Heart right ventricle (tissue), 16 donors: ENCODE results near the gene ZNF518A. TPM values are rescaled to one million over a fixed set of nuclear protein-coding genes. Genes with fewer than 3 reads are reported as not detected.

Experiments used
- ATAC-seq, 8 donors: fragments of 200-7000 bp; cut with Tn5 transposase; one replicate each; pipeline ENCODE4 v1.9.1; 2020; ENCODE audit warnings: mild to moderate bottlenecking in 8 of 8, moderate library complexity in 8 of 8, moderate number of reproducible peaks in 1 of 8
- DNase-seq, 2 donors: peaks; one replicate each; pipeline ENCODE4 v3.0.0-alpha.2; 2020
- H3K27ac ChIP-seq, 10 donors: fragments of 200-600 bp; sonication (generic) in 2 of 10; one replicate each; pipeline versions ENCODE4 v1.5.0 to v1.8.0; 2020 to 2022; ENCODE audit warnings: mild to moderate bottlenecking in 3 of 10
- H3K27me3 ChIP-seq, 7 donors: fragments of 200-600 bp; one replicate each; pipeline ENCODE4 v1.8.0; 2021 to 2022; ENCODE audit warnings: mild to moderate bottlenecking in 2 of 7
- H3K36me3 ChIP-seq, 9 donors: fragments of 200-600 bp; sonication (generic) in 1 of 9; one replicate each; pipeline versions ENCODE4 v1.5.0 to v1.8.0; 2020 to 2022; ENCODE audit warnings: mild to moderate bottlenecking in 2 of 9
- H3K4me1 ChIP-seq, 9 donors: fragments of 200-600 bp; sonication (generic) in 1 of 9; one replicate each; pipeline versions ENCODE4 v1.5.0 to v1.8.0; 2020 to 2022; ENCODE audit warnings: mild to moderate bottlenecking in 4 of 9
- H3K4me3 ChIP-seq, 10 donors: fragments of 200-600 bp; sonication (generic) in 2 of 10; one replicate each; pipeline versions ENCODE4 v1.5.0 to v1.8.0; 2020 to 2022; ENCODE audit warnings: mild to moderate bottlenecking in 7 of 10, moderate library complexity in 2 of 10
- H3K9me3 ChIP-seq, 11 donors: fragments of 200-600 bp in 10 of 11; sonication (generic) in 2 of 11; one replicate each; pipeline versions ENCODE4 v1.5.0 to v1.8.0; 2013 to 2022; ENCODE audit warnings: mild to moderate bottlenecking in 2 of 11, control low read depth in 1 of 11, moderate library complexity in 1 of 11
- WGBS, 2 donors: extraction: QIAGEN DNeasy Blood & Tissue Kit; methylation state at CpG; one replicate each; pipeline ENCODE4 v1.1.7; 2013; ENCODE audit warnings: inconsistent platforms in 1 of 2; 5-methylcytosine and 5-hydroxymethylcytosine counted together
- intact Hi-C, 10 donors: fragments of 100-400 bp; cut with DNase I; formaldehyde crosslinking; loops; one replicate each; pipeline versions ENCODE4 v1.11.1 to v1.14.2; 2022
- long read RNA-seq, 3 donors: library from polyadenylated mRNA; unstranded; transcript quantifications; one replicate each; pipeline ENCODE4 v2.0.0, GENCODE V29; 2020 to 2021
- polyA plus RNA-seq, 2 donors: library from polyadenylated mRNA; stranded (reverse); fragments of 200-250 nt; gene quantifications; one replicate each; pipeline ENCODE4 v1.2.3, GENCODE V29; 2013
- total RNA-seq, 10 donors: library from RNA; stranded (reverse); fragmentation: NEBNext Ultra II Directional in 3 of 10; extraction: Animal tissue kit (Norgen Biotek cat#: 25700) in 3 of 10; gene quantifications; one replicate each; pipeline versions ENCODE4 v1.2.1 to v1.2.4, GENCODE V29; 2021 to 2023
- TF ChIP-seq, protein P1 (sequence below), 9 donors: fragments of 200-600 bp; sonication (generic) in 2 of 9; IDR thresholded peaks; one replicate each; pipeline versions ENCODE4 v1.5.0 to v1.8.0; 2021 to 2022; ENCODE audit warnings: antibody characterized with exemption in 9 of 9, mild to moderate bottlenecking in 5 of 9, moderate library complexity in 1 of 9
- donor health status: Arrhythmogenic right ventricular cardiomyopathy.
- donor health status: ischemic (EF 13 %, LVEDD 7.1; RV severe dilation, severe dysfunction).
- donor health status: healthy with polysubstance abuse.
- donor health status: DM: no; HTN: yes; CAD: no.
- donor health status: DM: no; HTN: no; CAD: no.
- donor health status: ischemic (EF 25% LVEDD 6.9; RV normal size, moderate dysfunction).
- donor health status: ischemic (EF 25% LVEDD 5.7; RV mildly dilated, moderate dysfunction).
- donor health status: healthy.
- donor health status: DM: yes; HTN: yes; CAD: no.
- donor health status: Ischemic cardiomyopathy.
- donor health status: ischemic (EF 35%, LVEDD 5.7; RV mildly dilated, moderate dysfunction).
- donor health status: nonischemic (EF 11% LVEDD 7.7; RV severe dilation, severe dysfunction).
- donor health status: DM: yes; HTN: yes; CAD: no.
- donor health status: PGD.
- donor health status: ischemic (EF 29% LVEDD 5.4; RV normal size, mild dysfunction).
- donor health status: nonischemic (EF 23%, LVEDD 6.1; RV moderate dilation, normal function).

ZNF518A gene, protein sequence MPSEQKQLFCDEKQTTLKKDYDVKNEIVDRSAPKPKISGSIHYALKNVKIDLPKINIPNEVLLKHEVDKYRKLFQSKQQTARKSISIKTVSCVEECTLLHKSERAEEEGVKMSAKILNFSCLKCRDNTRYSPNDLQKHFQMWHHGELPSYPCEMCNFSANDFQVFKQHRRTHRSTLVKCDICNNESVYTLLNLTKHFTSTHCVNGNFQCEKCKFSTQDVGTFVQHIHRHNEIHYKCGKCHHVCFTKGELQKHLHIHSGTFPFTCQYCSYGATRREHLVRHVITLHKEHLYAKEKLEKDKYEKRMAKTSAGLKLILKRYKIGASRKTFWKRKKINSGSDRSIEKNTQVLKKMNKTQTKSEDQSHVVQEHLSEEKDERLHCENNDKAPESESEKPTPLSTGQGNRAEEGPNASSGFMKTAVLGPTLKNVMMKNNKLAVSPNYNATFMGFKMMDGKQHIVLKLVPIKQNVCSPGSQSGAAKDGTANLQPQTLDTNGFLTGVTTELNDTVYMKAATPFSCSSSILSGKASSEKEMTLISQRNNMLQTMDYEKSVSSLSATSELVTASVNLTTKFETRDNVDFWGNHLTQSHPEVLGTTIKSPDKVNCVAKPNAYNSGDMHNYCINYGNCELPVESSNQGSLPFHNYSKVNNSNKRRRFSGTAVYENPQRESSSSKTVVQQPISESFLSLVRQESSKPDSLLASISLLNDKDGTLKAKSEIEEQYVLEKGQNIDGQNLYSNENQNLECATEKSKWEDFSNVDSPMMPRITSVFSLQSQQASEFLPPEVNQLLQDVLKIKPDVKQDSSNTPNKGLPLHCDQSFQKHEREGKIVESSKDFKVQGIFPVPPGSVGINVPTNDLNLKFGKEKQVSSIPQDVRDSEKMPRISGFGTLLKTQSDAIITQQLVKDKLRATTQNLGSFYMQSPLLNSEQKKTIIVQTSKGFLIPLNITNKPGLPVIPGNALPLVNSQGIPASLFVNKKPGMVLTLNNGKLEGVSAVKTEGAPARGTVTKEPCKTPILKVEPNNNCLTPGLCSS (N-terminal part only)
- total RNA-seq (10 to 100 TPM; 11.0 to 15.0 (median 12.7) TPM), polyA plus RNA-seq (1 to 10 TPM; 1.7 to 6.9 TPM)
- long read RNA-seq, donor 1, partial matches to known transcripts = 0 of 7 reads
- long read RNA-seq, donor 1, other reads (novel, unspliced or antisense) = 7 of 7 reads
- long read RNA-seq, donor 2, partial matches to known transcripts = 0 of 2 reads
- long read RNA-seq, donor 2, other reads (novel, unspliced or antisense) = 2 of 2 reads
- long read RNA-seq, donor 3, partial matches to known transcripts = 0 of 9 reads
- long read RNA-seq, donor 3, other reads (novel, unspliced or antisense) = 9 of 9 reads

DNA sequence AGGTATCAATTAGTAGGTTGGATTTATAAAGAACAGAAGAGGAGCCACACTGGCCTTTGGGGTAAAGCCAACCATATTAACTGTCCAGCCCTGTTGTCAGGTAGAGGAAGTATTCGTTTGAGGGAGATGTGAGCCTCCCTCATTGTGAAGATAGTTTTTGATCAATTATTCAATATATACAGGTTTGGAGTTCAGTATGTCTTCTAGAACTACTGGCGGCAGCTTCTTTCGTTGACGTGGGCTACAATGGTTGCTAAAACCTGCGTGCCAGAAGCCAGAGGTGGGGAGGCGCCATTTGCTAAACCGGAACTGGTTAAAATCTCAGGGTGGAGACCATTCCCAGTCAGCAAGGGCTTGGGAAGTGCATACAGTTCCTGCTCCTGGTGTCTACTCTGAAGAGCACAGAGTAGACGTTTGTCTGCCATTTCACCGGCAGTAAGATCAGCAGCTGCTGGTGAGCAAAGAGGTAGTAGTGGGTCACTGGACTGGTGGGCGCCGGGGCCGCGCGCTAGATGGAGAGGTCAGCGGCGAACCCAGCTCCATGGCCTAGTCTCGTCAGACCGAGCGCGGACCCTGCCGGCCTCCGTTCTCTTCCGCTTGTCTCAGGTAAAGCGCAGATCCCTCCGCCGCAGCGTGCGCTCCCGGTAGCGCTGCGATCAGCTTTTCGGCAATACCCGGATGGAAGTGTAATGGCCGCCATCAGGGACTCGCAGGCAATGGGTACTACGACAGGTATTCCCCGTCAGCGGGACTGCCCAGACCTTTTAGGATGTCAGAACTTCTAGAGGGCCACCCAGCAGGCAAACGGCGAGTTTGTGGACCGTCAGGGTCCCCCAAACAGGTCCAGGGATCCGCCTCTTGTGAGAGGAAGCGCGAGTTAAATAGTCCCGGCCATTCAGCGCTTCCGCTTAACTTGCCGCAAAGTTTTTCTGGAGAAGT is at the start of gene ZNF518A:
Gene ZNF518A, plus strand, starts transcription at position 911 of the 939 bp plus-strand sequence. CDS start 26,026 bp downstream, outside the sequence.
- peak; percentile 91 to 95 for DNase-seq
- H3K4me1 ChIP-seq = peaks cover 0 to 25% (median 13%) of the 10 kb centered on the region in 9 donors
- peak; percentile 96 to 99 (median 98) for ATAC-seq
- TF ChIP-seq, protein P1, sequence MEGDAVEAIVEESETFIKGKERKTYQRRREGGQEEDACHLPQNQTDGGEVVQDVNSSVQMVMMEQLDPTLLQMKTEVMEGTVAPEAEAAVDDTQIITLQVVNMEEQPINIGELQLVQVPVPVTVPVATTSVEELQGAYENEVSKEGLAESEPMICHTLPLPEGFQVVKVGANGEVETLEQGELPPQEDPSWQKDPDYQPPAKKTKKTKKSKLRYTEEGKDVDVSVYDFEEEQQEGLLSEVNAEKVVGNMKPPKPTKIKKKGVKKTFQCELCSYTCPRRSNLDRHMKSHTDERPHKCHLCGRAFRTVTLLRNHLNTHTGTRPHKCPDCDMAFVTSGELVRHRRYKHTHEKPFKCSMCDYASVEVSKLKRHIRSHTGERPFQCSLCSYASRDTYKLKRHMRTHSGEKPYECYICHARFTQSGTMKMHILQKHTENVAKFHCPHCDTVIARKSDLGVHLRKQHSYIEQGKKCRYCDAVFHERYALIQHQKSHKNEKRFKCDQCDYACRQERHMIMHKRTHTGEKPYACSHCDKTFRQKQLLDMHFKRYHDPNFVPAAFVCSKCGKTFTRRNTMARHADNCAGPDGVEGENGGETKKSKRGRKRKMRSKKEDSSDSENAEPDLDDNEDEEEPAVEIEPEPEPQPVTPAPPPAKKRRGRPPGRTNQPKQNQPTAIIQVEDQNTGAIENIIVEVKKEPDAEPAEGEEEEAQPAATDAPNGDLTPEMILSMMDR (IDR thresholded peaks at IDR 0.05) = no peak
- H3K27ac ChIP-seq = peak within 1 kb of the TSS; percentile 84 to 100 (median 97)
- H3K4me3 ChIP-seq = peak within 1 kb of the TSS; percentile 62 to 84 (median 76)
- intact Hi-C loops = loop anchor here (1.0 to 10.0 kb wide), 7 partner anchors 37 to 115 kb away; partner anchors contain the start of gene CCNJ (in 4 of the 10)
- H3K27me3 ChIP-seq = peaks cover 0 to 47% (median 42%) of the 10 kb centered on the region in 7 donors
- H3K36me3 ChIP-seq = peaks cover 0 to 22% (median 16%) of the 10 kb centered on the region in 9 donors
- peaks cover 0 to 6% (median 0%) of the 10 kb centered on the region in 11 donors for H3K9me3 ChIP-seq
- 9 to 10% methylated on average over 48 of the region's 48 CpGs for WGBS, 2 donors

DNA sequence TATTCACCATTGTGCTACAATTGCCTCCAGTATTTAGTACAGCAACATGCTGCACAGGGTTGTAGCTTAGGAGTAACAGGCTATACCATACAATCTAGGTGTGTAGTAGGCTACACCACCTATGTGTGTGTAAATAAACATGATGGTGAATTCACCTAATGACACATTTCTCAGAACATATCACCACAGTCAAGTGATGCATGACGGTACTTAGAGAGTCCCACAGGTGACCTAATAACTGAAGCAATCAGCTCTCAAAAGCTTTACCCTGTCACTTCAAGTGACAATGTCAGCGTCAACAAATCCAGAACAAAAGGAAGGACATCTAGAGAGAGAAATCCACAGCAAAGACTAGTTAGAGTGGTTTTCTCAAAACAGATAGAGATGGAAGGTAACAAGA is 47.9 kb upstream of the ZNF518A start:
- ATAC-seq = peak in 1 of 8 donors; percentile 26
- intact Hi-C loops = no loop called here
- TF ChIP-seq, protein P1 (IDR thresholded peaks at IDR 0.05) = no peak

GRCh38 chr10:96082748-96083147 is 47.3 kb upstream of the ZNF518A start:
- Histone ChIP-seq H3K4me1 (peaks cover 0 to 10% (median 0%) of the 10 kb centered on the region in 9 donors), H3K27me3 (no peaks in the 10 kb centered on the region), H3K27ac (no peak overlapping the region), H3K36me3 (peaks cover 0 to 8% (median 0%) of the 10 kb centered on the region in 9 donors), H3K4me3 (no peak overlapping the region), H3K9me3 (no peaks in the 10 kb centered on the region)
- intact Hi-C loops = no loop called here
- ATAC-seq = peak; percentile 20 to 93 (median 80)
- TF ChIP-seq, protein P1 (IDR thresholded peaks at IDR 0.05) = no peak
- WGBS, 2 donors = 38 to 60% methylated on average over 1 of the region's 1 CpG
- peak in 1 of 2 donors; percentile 7 for DNase-seq

More for the DNA sequence above, 47.9 kb upstream of the ZNF518A start:
- peaks cover 0 to 8% (median 0%) of the 10 kb centered on the region in 9 donors for H3K36me3 ChIP-seq
- WGBS, 2 donors = 48 to 67% methylated on average over 2 of the region's 2 CpGs
- no peaks in the 10 kb centered on the region for H3K27me3 ChIP-seq
- DNase-seq = no peak
- no peak overlapping the region for H3K27ac ChIP-seq
- no peaks in the 10 kb centered on the region for H3K9me3 ChIP-seq
- peaks cover 0 to 10% (median 0%) of the 10 kb centered on the region in 9 donors for H3K4me1 ChIP-seq
- H3K4me3 ChIP-seq = no peak overlapping the region
